HL-60 (cell line): ENCODE data around the gene HS3ST3A1.

Experiments
- CTCF ChIP-seq: IDR thresholded peaks from one replicate; pipeline ENCODE4 v1.5.1; 2011; ENCODE audit warnings: low read length, control low read depth, inconsistent platforms; ENCODE audit not compliant: insufficient read depth
- POLR2AphosphoS5 ChIP-seq: IDR thresholded peaks from 2 replicates; pipeline ENCODE4 v1.6.1; 2012; ENCODE audit warnings: low read depth

DNA sequence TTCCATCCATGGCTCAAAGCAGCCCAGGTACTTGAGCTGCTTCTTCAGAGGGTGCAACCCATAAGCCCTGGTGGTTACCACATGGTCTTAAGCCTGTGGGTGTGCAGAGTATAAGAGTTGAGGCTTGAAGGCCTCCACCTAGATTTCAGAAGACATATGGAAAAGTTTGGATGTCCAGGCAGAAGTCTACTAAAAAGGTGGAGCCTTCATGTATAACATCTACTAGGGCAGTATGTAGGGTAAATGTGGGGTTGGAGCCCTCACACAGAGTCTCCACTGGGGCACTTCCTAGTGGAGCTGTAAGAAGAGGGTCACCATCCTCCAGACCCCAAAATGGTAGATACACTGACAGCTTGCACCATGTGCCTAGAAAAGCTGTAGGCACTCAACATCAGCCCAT is 120.9 kb downstream of the HS3ST3A1 start:
- TF ChIP-seq POLR2AphosphoS5 = no peak
- TF ChIP-seq CTCF = no peak
